NCI-H1930 (cell line): ENCODE data around the gene PDE6B.
"Not testable (repeated sequence)": the region's sequence is repeated elsewhere in the genome, so short reads cannot be mapped to it uniquely, and the experiment has no call there.

Source experiments
- DNase-seq, 2 experiments: peaks; one replicate each; lab custom pipeline; 2025; lab: John Stamatoyannopoulos, UW

Gene PDE6B

GRCh38 chr4:622071-622995 lies 3.0 kb upstream of the PDE6B start:
- peak in 1 of 2 experiments; percentile 24 for DNase-seq

- no peak for DNase-seq
Measured at GRCh38 chr4:622996-623913, 2.1 kb upstream of the PDE6B start.

- no peak for DNase-seq
Measured at GRCh38 chr4:623914-624566, 1.3 kb upstream of the PDE6B start.

GRCh38 chr4:625631-626161 lies 323 bp downstream of the PDE6B start:
- no peak for DNase-seq

- no peak for DNase-seq
Measured at GRCh38 chr4:626201-627091, 1.1 kb downstream of the PDE6B start.

- no peak for DNase-seq
Measured at GRCh38 chr4:627347-628125, 2.2 kb downstream of the PDE6B start.

- DNase-seq, result no peak
Measured at GRCh38 chr4:628311-628741, 3.0 kb downstream of the PDE6B start.

GRCh38 chr4:628821-629635 lies 3.7 kb downstream of the PDE6B start:
- DNase-seq, result no peak

GRCh38 chr4:629636-629914 lies 4.2 kb downstream of the PDE6B start:
- no peak for DNase-seq

GRCh38 chr4:629915-630641 lies 4.7 kb downstream of the PDE6B start:
- DNase-seq, result no peak

- DNase-seq, result no peak
Measured at GRCh38 chr4:630656-631055, 5.3 kb downstream of the PDE6B start.

- DNase-seq, result no peak
Measured at GRCh38 chr4:632196-632790, 6.9 kb downstream of the PDE6B start.

GRCh38 chr4:632926-633325 lies 7.6 kb downstream of the PDE6B start:
- no peak for DNase-seq

- no peak for DNase-seq
Measured at GRCh38 chr4:633406-633805, 8.0 kb downstream of the PDE6B start.

- no peak for DNase-seq
Measured at GRCh38 chr4:633976-634598, 8.7 kb downstream of the PDE6B start.

- no peak for DNase-seq
Measured at GRCh38 chr4:634599-634985, 9.2 kb downstream of the PDE6B start.

- DNase-seq, result not testable (repeated sequence)
Measured at GRCh38 chr4:635066-635835, 9.9 kb downstream of the PDE6B start.
